ENCODE results near the gene PBX1.

- TF ChIP-seq POLR2AphosphoS5 (IDR thresholded peaks at IDR 0.05; ENCODE audit: low read depth) (no peak), ZNF114 (CRISPR knock-in tag; IDR thresholded peaks at IDR 0.05) (no peak), CTCF (conservative IDR thresholded peaks at IDR 0.05; ENCODE audit: low read depth in 2 of 2) (no peak), REST (IDR thresholded peaks at IDR 0.05; ENCODE audit: unreplicated experiment) (no peak), EZH2 (IDR thresholded peaks at IDR 0.05; ENCODE audit: low read depth, unreplicated experiment) (no peak), EZH2phosphoT487 (IDR thresholded peaks at IDR 0.05; ENCODE audit: unreplicated experiment) (no peak), JUNB (IDR thresholded peaks at IDR 0.05; ENCODE audit: unreplicated experiment) (no peak), CREB1 (CRISPR knock-in tag; IDR thresholded peaks at IDR 0.05; ENCODE audit: low read depth) (no peak), STAT1 (IDR thresholded peaks at IDR 0.05; ENCODE audit: unreplicated experiment) (no peak), ZNF462 (CRISPR knock-in tag; IDR thresholded peaks at IDR 0.05) (no peak), ZNF331 (CRISPR knock-in tag; IDR thresholded peaks at IDR 0.05; ENCODE audit: low read depth) (no peak), NANOG (IDR thresholded peaks at IDR 0.05; ENCODE audit: borderline replicate concordance) (no peak)
Observed at GRCh38 chr1:164880199-164880598, 321.2 kb downstream of the PBX1 start.

All from GM23338 (cell line).